ENCODE results near the gene IL10RA. TPM values are rescaled to one million over a fixed set of nuclear protein-coding genes. Genes with fewer than 3 reads are reported as not detected.

The IL10RA gene
- total RNA-seq, 2 experiments from 2014 or later: 15.7 to 25.2 TPM

- CTCF ChIA-PET (ENCODE audit: unreplicated experiment): no interaction called here
- Histone ChIP-seq H4K20me1 (ENCODE audit: insufficient read depth, low read length) (no peaks in the 10 kb centered on the region), H3K4me1 (ENCODE audit: insufficient read depth, low read length, poor library complexity, severe bottlenecking) (peaks cover 53% of the 10 kb centered on the region), H2AFZ (ENCODE audit: low read length) (peak overlapping the region; percentile 43; the same call in 1 of the 2 replicates), H3K9me3 (ENCODE audit: low read length) (no peaks in the 10 kb centered on the region), H3K4me2 (ENCODE audit: low read length) (peak overlapping the region; percentile 29; the same call in 1 of the 2 replicates), H3K36me3 (ENCODE audit: insufficient read depth, low read length) (peaks cover 36% of the 10 kb centered on the region), H3K9me2 (ENCODE audit: insufficient read depth, low read length) (no peaks in the 10 kb centered on the region), H3K79me2 (ENCODE audit: insufficient read depth, low read depth, low read length) (no peaks in the 10 kb centered on the region), H3K4me3 (ENCODE audit: low read depth, low read length, poor library complexity, severe bottlenecking) (no peak overlapping the region), H3K27ac (ENCODE audit: low read depth, low read length, poor library complexity, severe bottlenecking) (no peak overlapping the region)
- BruUV-seq (replicated peaks): no TSS peak
- TF ChIP-seq CTCF (conservative IDR thresholded peaks at IDR 0.05; ENCODE audit: low read length) (no peak), EZH2phosphoT487 (IDR thresholded peaks at IDR 0.05; ENCODE audit: borderline replicate concordance, low read depth, low read length) (no peak)
- DNase-seq (ENCODE audit: low spot score): no peak
- intact Hi-C loops (cut with micrococcal nuclease; ENCODE audit: unreplicated experiment): no loop called here
- POLR2A ChIA-PET: interaction anchor here (0.8 to 6.7 kb wide), 5 partner anchors 9 to 48 kb away, joined by 3 to 59 read pairs (median 3); partner anchors contain the start of gene IL10RA
Observed at GRCh38 chr11:118002010-118002540, 15.9 kb downstream of the IL10RA start.

GRCh38 chr11:118002541-118003423, 16.6 kb downstream of the IL10RA start:
- intact Hi-C loops (cut with micrococcal nuclease; ENCODE audit: unreplicated experiment): no loop called here
- H3K4me3 ChIP-seq (ENCODE audit: low read depth, low read length, poor library complexity, severe bottlenecking): no peak overlapping the region
- no peak for TF ChIP-seq CTCF (conservative IDR thresholded peaks at IDR 0.05; ENCODE audit: low read length)
- no peak for TF ChIP-seq EZH2phosphoT487 (IDR thresholded peaks at IDR 0.05; ENCODE audit: borderline replicate concordance, low read depth, low read length)
- H3K9me3 ChIP-seq (ENCODE audit: low read length): no peaks in the 10 kb centered on the region
- H3K4me2 ChIP-seq (ENCODE audit: low read length): peak overlapping the region; percentile 29
- peaks cover 29% of the 10 kb centered on the region for H3K36me3 ChIP-seq (ENCODE audit: insufficient read depth, low read length)
- no peak overlapping the region for H3K27ac ChIP-seq (ENCODE audit: low read depth, low read length, poor library complexity, severe bottlenecking)
- no peaks in the 10 kb centered on the region for H3K9me2 ChIP-seq (ENCODE audit: insufficient read depth, low read length)
- CTCF ChIA-PET (ENCODE audit: unreplicated experiment): interaction anchor here (0.6 kb wide), 1 partner anchor 8 kb away, joined by 3 read pairs; no protein-coding TSS in a partner anchor
- H3K4me1 ChIP-seq (ENCODE audit: insufficient read depth, low read length, poor library complexity, severe bottlenecking): peaks cover 60% of the 10 kb centered on the region
- H4K20me1 ChIP-seq (ENCODE audit: insufficient read depth, low read length): no peaks in the 10 kb centered on the region
- POLR2A ChIA-PET: interaction anchor here (0.8 to 6.7 kb wide), 6 partner anchors 8 to 49 kb away, joined by 3 to 59 read pairs (median 3); partner anchors contain the start of gene IL10RA
- BruUV-seq (replicated peaks): no TSS peak
- peak; percentile 28 for DNase-seq (ENCODE audit: low spot score)
- peak overlapping the region; percentile 43; the same call in 1 of the 2 replicates for H2AFZ ChIP-seq (ENCODE audit: low read length)
- H3K79me2 ChIP-seq (ENCODE audit: insufficient read depth, low read depth, low read length): no peaks in the 10 kb centered on the region

Measured in OCI-LY7 (cell line).